ENCODE data around the gene CSN3. TPM values are rescaled to one million over a fixed set of nuclear protein-coding genes. Genes with fewer than 3 reads are reported as not detected.
"Not testable (repeated sequence)": the region's sequence is repeated elsewhere in the genome, so short reads cannot be mapped to it uniquely, and the experiment has no call there.

CSN3 gene
- total RNA-seq: not detected

DNA sequence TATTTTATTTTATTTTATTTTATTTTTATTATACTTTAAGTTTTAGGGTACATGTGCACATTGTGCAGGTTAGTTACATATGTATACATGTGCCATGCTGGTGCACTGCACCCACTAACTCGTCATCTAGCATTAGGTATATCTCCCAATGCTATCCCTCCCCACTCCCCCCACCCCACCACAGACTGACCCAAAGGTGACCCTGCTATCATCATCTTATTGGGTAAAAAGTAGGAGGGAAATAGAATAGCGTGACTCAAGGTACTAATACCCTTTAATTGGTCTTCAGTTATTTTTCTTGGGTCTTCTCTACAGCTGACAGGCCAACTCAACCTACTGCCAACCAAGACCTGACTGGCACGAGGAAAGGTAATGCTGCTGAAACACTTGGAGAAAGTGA, at the start of gene CSN3:
Gene CSN3, plus strand, starts transcription at position 301 of the 400 bp plus-strand sequence. CDS start 2,223 bp downstream, outside the sequence.
- DNase-seq (ENCODE audit: low spot score): not testable (repeated sequence)

- DNase-seq (ENCODE audit: low spot score): no peak
These were observed 49.5 kb upstream of the CSN3 start for GRCh38 chr4:70192895-70193294.

DNA sequence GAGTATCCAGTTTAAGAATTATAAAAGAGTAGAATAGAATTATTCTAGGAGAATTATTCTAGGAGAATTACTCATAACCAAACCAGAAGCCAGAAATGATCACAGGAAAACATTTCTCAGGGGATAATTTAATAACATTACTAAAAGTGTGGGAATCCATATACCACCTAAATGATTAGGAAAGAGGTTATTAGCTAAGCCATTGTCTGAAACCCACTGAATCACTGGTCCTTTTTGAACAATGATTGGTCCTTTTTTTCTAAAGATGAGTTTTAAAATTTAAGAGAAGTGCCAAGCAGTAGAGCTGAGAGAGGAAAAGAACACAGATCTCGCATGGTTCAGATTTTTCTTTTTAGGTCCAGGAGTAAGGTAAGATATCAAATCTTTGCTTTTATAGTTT, 47.0 kb upstream of the CSN3 start, which contains the start of gene ODAM:
Gene ODAM, plus strand, starts transcription at position 301 of the 400 bp plus-strand sequence. CDS start 819 bp downstream, outside the sequence.
- no peak for DNase-seq (ENCODE audit: low spot score)

DNA sequence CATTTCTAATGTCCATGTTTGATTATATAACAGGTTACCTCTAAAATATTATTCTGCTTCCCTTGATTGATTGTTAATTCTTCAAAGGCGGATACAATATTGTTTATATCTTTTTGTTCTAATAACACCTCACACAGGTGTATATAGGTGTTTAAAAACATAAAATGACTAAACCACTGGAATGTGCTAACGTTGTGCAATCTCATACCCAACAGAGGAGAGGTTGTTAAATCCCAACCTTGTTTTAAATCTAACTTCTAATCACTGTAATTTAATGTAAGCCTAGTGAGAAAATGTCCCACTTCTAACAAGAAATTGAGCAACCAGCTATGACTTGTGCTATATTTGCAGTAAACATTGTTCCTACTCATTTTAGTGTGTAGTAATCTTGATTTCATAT, 45.5 kb upstream of the CSN3 start:
- no peak for DNase-seq (ENCODE audit: low spot score)

DNA sequence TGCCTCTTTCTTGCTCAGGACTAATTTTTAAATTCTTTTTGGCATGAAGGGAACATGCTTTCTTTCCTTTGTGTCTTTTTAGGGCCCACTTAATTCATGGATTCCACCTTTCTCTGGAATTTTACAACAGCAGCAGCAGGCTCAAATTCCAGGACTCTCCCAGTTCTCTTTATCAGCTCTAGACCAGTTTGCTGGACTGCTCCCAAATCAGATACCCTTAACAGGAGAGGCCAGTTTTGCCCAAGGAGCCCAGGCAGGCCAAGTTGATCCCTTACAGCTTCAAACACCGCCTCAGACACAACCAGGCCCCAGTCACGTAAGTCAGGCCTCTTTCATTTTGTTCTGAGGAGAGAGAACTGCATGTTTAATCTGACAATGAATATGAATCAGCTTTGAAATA, 44.6 kb upstream of the CSN3 start:
- peak; percentile 42 for DNase-seq (ENCODE audit: low spot score)

DNA sequence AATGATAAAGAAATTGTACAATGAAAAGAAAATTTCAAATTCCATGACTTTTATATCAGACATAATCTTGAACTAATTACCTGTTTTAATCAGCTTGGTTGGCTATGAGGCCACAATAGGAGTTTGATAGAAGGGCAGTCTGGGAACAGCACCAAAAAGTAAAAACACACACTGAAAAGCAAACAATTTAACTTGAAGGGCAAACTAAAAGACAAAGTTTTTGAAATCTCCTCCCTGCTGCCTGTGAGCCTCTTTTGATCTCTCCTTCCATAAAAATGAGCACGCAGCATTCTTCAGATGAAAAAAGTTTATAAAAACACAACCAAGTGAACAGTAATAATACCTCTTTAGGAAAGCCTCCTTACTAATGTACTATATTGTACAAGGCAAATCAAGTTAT, 38.8 kb upstream of the CSN3 start:
- no peak for DNase-seq (ENCODE audit: low spot score)

GRCh38 chr4:70212752-70213151, 29.6 kb upstream of the CSN3 start:
- not testable (repeated sequence) for DNase-seq (ENCODE audit: low spot score)

DNA sequence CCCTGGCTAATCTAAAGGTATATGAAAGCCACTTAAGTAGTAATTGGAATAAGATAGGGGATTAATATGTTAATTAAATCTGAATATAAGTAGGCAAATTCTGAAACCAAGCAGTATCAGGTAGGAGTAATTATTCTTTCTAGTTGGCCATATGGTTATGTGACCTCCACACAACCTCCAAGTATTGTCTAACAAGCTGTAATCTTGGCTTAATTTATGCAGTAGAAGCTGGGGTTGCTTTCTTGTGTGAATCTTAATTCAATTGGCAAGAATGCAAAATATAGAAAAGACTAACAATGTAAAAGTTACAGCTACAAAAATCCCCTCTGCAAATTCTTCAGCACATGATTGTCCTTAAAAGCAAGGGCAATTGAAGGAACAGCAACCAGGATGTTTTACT, 26.3 kb upstream of the CSN3 start:
- not testable (repeated sequence) for DNase-seq (ENCODE audit: low spot score)

DNA sequence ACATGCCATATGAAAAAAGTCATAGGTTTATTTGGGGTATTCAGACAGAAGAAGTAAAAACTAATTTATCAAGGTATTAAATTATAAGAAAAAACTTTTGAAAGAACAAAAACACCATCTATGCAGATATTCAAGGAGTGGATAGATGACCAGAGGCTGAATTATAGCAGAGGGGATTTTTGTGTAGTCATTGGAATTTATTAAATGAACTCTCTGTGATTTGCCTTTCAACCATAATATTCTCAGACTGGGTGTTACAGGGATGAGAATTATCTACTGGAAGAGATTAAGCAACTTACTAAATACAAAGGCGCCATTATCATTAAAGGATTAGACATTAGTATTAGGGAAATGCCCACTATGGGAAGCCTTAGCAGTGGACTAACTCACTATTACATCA, 25.8 kb upstream of the CSN3 start:
- not testable (repeated sequence) for DNase-seq (ENCODE audit: low spot score)

DNA sequence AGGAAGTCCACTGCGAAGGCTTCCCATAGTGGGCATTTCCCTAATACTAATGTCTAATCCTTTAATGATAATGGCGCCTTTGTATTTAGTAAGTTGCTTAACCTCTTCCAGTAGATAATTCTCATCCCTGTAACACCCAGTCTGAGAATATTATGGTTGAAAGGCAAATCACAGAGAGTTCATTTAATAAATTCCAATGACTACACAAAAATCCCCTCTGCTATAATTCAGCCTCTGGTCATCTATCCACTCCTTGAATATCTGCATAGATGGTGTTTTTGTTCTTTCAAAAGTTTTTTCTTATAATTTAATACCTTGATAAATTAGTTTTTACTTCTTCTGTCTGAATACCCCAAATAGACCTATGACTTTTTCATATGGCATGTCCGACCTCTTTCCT, 21.0 kb upstream of the CSN3 start:
- DNase-seq (ENCODE audit: low spot score): not testable (repeated sequence)

GRCh38 chr4:70221818-70222217, 20.6 kb upstream of the CSN3 start:
- DNase-seq (ENCODE audit: low spot score): not testable (repeated sequence)

DNA sequence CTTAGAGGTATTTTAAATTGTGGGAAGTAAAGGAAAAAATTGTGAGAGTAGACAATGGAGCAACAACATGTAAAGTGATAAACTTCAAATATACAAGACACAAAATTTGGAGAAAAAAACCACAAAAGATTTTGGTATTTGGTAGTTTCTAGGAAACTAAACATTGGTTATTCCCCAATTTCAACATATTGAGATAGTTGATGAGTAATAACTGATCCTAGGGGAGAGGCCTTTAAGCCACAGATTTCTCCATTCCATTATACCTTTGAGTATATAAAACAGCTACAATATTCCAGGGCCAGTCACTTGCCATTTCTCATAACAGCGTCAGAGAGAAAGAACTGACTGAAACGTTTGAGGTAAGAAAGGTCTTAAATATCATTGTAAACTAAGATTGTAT, 16.6 kb upstream of the CSN3 start, which contains the start of gene FDCSP:
Gene FDCSP, plus strand, starts transcription at position 301 of the 400 bp plus-strand sequence. CDS start 5,071 bp downstream, outside the sequence.
- no peak for DNase-seq (ENCODE audit: low spot score)

GRCh38 chr4:70236125-70236524, 6.3 kb upstream of the CSN3 start:
- DNase-seq (ENCODE audit: low spot score): no peak

GRCh38 chr4:70239131-70239883, 3.1 kb upstream of the CSN3 start:
- DNase-seq (ENCODE audit: low spot score): no peak

DNA sequence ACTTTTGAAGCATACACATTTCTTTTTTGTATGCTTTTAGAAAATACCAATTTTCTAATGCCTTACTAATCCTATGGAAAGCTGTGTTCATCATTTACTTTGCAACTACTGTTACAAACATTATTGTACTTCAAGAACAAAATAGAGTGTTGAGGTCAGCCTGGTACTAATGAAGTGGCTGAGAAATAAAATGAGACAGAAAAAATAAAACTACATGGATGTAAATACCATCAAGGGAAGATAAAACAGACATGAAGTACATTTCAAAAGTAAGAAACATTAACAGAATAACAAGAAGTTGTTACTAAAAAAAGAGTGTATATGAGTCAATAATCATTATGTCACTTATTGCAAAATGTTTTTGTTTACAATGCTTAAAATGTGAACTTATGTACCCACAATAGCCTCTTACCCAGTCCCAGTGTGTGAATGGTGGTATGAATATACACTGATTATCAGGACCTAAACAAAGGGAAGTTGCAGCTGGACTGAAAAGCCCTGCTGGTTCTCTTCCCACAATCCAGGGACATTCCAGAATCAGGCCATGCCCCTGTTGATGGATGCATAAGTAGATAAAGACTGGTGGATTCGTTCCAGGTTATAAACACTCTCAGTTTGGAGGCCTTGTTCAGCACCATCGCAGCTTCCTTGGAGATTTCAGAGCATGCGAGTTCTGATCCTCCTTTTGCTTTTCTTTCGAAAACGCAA, 2.4 kb upstream of the CSN3 start:
- DNase-seq (ENCODE audit: low spot score): no peak

- no peak for DNase-seq (ENCODE audit: low spot score)
These were observed 694 bp downstream of the CSN3 start for GRCh38 chr4:70243091-70243490.

GRCh38 chr4:70251250-70251944, 9.0 kb downstream of the CSN3 start:
- DNase-seq (ENCODE audit: low spot score): no peak

- no peak for DNase-seq (ENCODE audit: low spot score)
These were observed 9.5 kb downstream of the CSN3 start for GRCh38 chr4:70251945-70252277.

DNA sequence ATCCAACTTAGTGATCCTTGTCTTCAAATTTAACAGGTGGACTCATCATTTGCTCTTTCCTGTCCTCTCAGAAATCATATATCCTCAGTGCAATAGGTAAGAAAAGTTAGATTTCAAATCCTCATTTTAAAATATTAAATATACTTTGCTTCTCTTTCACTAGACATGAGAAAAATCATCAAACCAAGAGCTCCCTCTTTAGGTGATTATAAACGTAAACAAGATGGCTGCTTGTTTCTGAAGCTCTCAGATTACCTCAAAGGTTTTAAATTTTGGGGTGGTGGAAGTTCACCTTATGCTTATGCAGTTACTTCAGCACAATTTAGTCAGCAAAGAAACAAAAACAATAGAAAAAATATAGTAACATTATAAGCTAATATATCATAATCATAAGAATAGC, 27.3 kb downstream of the CSN3 start:
- no peak for DNase-seq (ENCODE audit: low spot score)

GRCh38 chr4:70277121-70277520, 34.7 kb downstream of the CSN3 start:
- no peak for DNase-seq (ENCODE audit: low spot score)

GRCh38 chr4:70280567-70280966, 38.2 kb downstream of the CSN3 start:
- DNase-seq (ENCODE audit: low spot score): no peak

- no peak for DNase-seq (ENCODE audit: low spot score)
These were observed 46.3 kb downstream of the CSN3 start for GRCh38 chr4:70288651-70289050.

DNA sequence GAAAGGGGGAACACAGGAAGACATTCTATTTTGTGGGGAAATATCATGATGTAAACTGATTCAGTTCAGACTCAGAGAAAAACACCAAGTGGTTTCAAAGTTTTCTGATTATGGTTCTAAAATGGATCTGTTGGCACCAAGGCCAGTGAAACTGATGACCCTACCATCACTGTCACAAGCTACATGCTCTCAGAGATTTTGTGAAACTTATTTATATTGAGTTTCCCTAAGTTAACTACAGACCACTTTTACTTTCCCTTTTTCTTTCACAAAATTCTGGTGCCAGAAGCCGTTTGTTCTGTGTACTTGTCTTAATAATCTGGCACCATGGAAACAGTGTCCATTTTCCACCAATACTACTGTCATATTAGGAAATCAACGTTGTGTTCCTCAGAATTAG, 48.9 kb downstream of the CSN3 start:
- DNase-seq (ENCODE audit: low spot score): no peak

All from mucosa of gallbladder (tissue), 1 donor.